Measurements from ENCODE around the gene SPIB.

GRCh38 chr19:50413096-50413495 is 5.6 kb upstream of the SPIB start:
- TF ChIP-seq ZC3H10 (CRISPR knock-in tag; IDR thresholded peaks at IDR 0.05) = no peak
- TF ChIP-seq BACH2 (CRISPR knock-in tag; IDR thresholded peaks at IDR 0.05; ENCODE audit: borderline replicate concordance) = no peak
